CD14-positive monocyte (primary cell): ENCODE data around the gene LDLRAD4. TPM values are rescaled to one million over a fixed set of nuclear protein-coding genes. Genes with fewer than 3 reads are reported as not detected.

Experiments used
- DNase-seq, 3 donors: peaks; one replicate each; pipeline ENCODE4 v3.0.0-alpha.2; 2011 to 2022
- H2AFZ ChIP-seq: 2 replicates; pipeline ENCODE4 v1.6.0; 2012; ENCODE audit warnings: mild to moderate bottlenecking, low read depth, low read length, inconsistent platforms; ENCODE audit not compliant: insufficient read depth, poor library complexity, severe bottlenecking
- H3K27ac ChIP-seq, 2 donors: 1 replicate in 1 of 2; 2 replicates in 1 of 2; pipeline ENCODE4 v1.5.1; 2012 to 2013; ENCODE audit warnings: low read length in 2 of 2, control low read depth in 1 of 2, inconsistent platforms in 1 of 2, low read depth in 1 of 2, mild to moderate bottlenecking in 1 of 2
- H3K27me3 ChIP-seq, 2 donors: one replicate each; pipeline versions ENCODE4 v1.6.0 to v1.6.1; 2011 to 2013; ENCODE audit warnings: low read length in 2 of 2; ENCODE audit not compliant: control insufficient read depth in 2 of 2, insufficient read depth in 2 of 2
- H3K36me3 ChIP-seq, 2 donors: replicated peaks in 1 of 2; 1 replicate in 1 of 2; 2 replicates in 1 of 2; pipeline versions ENCODE4 v1.5.1 to v1.6.1; 2012 to 2013; ENCODE audit warnings: low read length in 2 of 2, control low read depth in 1 of 2, inconsistent platforms in 1 of 2, mild to moderate bottlenecking in 1 of 2; ENCODE audit not compliant: insufficient read depth in 2 of 2, control insufficient read depth in 1 of 2
- H3K4me1 ChIP-seq, 2 donors: 1 replicate in 1 of 2; 2 replicates in 1 of 2; pipeline versions ENCODE4 v1.5.1 to v1.6.1; 2012 to 2013; ENCODE audit warnings: low read length in 2 of 2, control low read depth in 1 of 2, inconsistent platforms in 1 of 2, mild to moderate bottlenecking in 1 of 2, moderate library complexity in 1 of 2; ENCODE audit not compliant: insufficient read depth in 2 of 2, control insufficient read depth in 1 of 2
- H3K4me2 ChIP-seq: replicated peaks from 2 replicates; pipeline ENCODE3; 2012; ENCODE audit warnings: low read length, moderate library complexity, mild to moderate bottlenecking; ENCODE audit not compliant: poor library complexity, severe bottlenecking; ENCODE audit errors: extremely low read depth
- H3K4me3 ChIP-seq, 3 experiments: fragments of 200-600 bp in 1 of 3; sonication (generic) in 1 of 3; replicated peaks in 1 of 3; 1 replicate in 2 of 3; 2 replicates in 1 of 3; pipeline ENCODE4 v1.5.1; 2011 to 2013; ENCODE audit warnings: low read length in 3 of 3, mild to moderate bottlenecking in 3 of 3, control low read depth in 2 of 3, low read depth in 2 of 3, inconsistent platforms in 1 of 3, moderate library complexity in 1 of 3
- H3K79me2 ChIP-seq: 2 replicates; pipeline ENCODE4 v1.6.0; 2012; ENCODE audit warnings: mild to moderate bottlenecking, control low read depth, inconsistent platforms, low read length, moderate library complexity; ENCODE audit not compliant: insufficient read depth
- H3K9ac ChIP-seq: 2 replicates; pipeline ENCODE4 v1.6.0; 2017; ENCODE audit warnings: low read length, mild to moderate bottlenecking; ENCODE audit not compliant: insufficient read depth, poor library complexity, severe bottlenecking
- H3K9me3 ChIP-seq, 2 donors: replicated peaks in 1 of 2; 1 replicate in 1 of 2; 2 replicates in 1 of 2; pipeline versions ENCODE4 v1.5.1 to v1.6.1; 2012 to 2013; ENCODE audit warnings: low read length in 2 of 2, control low read depth in 1 of 2; ENCODE audit not compliant: control insufficient read depth in 1 of 2, insufficient read depth in 1 of 2
- H4K20me1 ChIP-seq: 2 replicates; pipeline ENCODE4 v1.6.0; 2012; ENCODE audit warnings: mild to moderate bottlenecking, low read length, control low read depth, moderate library complexity; ENCODE audit not compliant: insufficient read depth
- H3K27ac Mint-ChIP-seq, 7 donors: one replicate each; pipeline ENCODE4 v1.8.0; 2020; ENCODE audit warnings: mild to moderate bottlenecking in 7 of 7, mixed read lengths in 7 of 7, moderate library complexity in 6 of 7, inconsistent platforms in 2 of 7
- H3K27me3 Mint-ChIP-seq, 3 donors: one replicate each; pipeline ENCODE4 v1.8.0; 2021 to 2022; ENCODE audit warnings: low read depth in 3 of 3, mild to moderate bottlenecking in 3 of 3, mixed read lengths in 3 of 3, moderate library complexity in 3 of 3, inconsistent platforms in 1 of 3
- H3K36me3 Mint-ChIP-seq, 2 donors: one replicate each; pipeline ENCODE4 v1.8.0; 2020; ENCODE audit warnings: mixed read lengths in 2 of 2, inconsistent platforms in 1 of 2, mild to moderate bottlenecking in 1 of 2
- H3K4me1 Mint-ChIP-seq: one replicate; pipeline ENCODE4 v1.8.0; 2020; ENCODE audit warnings: mild to moderate bottlenecking, mixed read lengths
- H3K4me3 Mint-ChIP-seq, 2 donors: one replicate each; pipeline ENCODE4 v1.8.0; 2020; ENCODE audit warnings: mild to moderate bottlenecking in 2 of 2, mixed read lengths in 2 of 2, moderate library complexity in 1 of 2
- H3K9me3 Mint-ChIP-seq, 7 donors: one replicate each; pipeline ENCODE4 v1.8.0; 2020 to 2022; ENCODE audit warnings: mixed read lengths in 7 of 7, mild to moderate bottlenecking in 6 of 7, moderate library complexity in 6 of 7, inconsistent platforms in 2 of 7
- WGBS: methylation state at CpG from one replicate; pipeline ENCODE4 v1.1.5; 2013; ENCODE audit warnings: missing lambda C conversion rate; ENCODE audit not compliant: insufficient coverage; 5-methylcytosine and 5-hydroxymethylcytosine counted together
- intact Hi-C, 2 donors: fragments of 100-400 bp; cut with micrococcal nuclease; formaldehyde crosslinking; loops; one replicate each; pipeline versions ENCODE4 v1.15.0 to v1.15.1; 2023
- polyA plus RNA-seq, 3 donors: library from polyadenylated mRNA; depleted of rRNA in 1 of 3; unstranded in 2 of 3; stranded (reverse) in 1 of 3; fragments of 300-500 nt in 2 of 3; fragments of >200 nt in 1 of 3; fragmentation: Illumina TruSeq in 2 of 3; gene quantifications; 1 replicate in 2 of 3; 2 replicates in 1 of 3; pipeline ENCODE4 v1.2.3, GENCODE V29; 2012 to 2021
- TF ChIP-seq, protein P1 (sequence below): fragments of 200-600 bp; IDR thresholded peaks from one replicate; pipeline ENCODE4 v1.8.0; 2022; ENCODE audit warnings: antibody characterized with exemption, mild to moderate bottlenecking

LDLRAD4 gene
- polyA plus RNA-seq, 3 donors: 13.5 to 15.4 (median 13.8) TPM

DNA sequence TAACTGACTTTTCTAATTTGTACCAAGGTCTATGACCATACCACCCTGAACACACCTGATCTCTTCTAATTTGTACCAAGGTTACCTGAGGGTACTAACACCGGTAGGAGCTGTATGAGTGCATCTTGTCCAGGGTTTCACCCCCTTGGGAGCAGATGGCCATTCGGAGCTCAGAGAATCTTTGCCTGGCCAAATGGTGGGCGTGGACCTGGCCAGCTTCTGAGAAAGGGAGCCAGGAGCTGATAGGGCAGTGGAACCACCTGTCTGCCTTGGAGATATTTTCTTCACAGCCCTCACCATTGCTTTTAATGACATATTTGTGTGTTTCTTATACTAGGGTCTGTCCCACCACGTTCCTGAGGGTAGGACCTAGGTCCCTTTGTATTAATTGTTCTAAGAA lies 188.9 kb downstream of the LDLRAD4 start:
- Histone ChIP-seq H3K27me3 (no peaks in the 10 kb centered on the region), H3K36me3 (no peaks in the 10 kb centered on the region), H3K4me3 (no peak overlapping the region), H4K20me1 (no peaks in the 10 kb centered on the region), H3K4me2 (no peak overlapping the region), H3K4me1 (no peaks in the 10 kb centered on the region), H3K9ac (no peak overlapping the region), H3K9me3 (peaks cover 5 to 9% of the 10 kb centered on the region in 2 donors), H3K27ac (no peak overlapping the region), H2AFZ (no peak overlapping the region), H3K79me2 (no peaks in the 10 kb centered on the region)
- TF ChIP-seq, protein P1, sequence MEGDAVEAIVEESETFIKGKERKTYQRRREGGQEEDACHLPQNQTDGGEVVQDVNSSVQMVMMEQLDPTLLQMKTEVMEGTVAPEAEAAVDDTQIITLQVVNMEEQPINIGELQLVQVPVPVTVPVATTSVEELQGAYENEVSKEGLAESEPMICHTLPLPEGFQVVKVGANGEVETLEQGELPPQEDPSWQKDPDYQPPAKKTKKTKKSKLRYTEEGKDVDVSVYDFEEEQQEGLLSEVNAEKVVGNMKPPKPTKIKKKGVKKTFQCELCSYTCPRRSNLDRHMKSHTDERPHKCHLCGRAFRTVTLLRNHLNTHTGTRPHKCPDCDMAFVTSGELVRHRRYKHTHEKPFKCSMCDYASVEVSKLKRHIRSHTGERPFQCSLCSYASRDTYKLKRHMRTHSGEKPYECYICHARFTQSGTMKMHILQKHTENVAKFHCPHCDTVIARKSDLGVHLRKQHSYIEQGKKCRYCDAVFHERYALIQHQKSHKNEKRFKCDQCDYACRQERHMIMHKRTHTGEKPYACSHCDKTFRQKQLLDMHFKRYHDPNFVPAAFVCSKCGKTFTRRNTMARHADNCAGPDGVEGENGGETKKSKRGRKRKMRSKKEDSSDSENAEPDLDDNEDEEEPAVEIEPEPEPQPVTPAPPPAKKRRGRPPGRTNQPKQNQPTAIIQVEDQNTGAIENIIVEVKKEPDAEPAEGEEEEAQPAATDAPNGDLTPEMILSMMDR: no peak
- WGBS: no CpG with 5 or more reads among the region's 4 CpGs
- Mint-ChIP-seq H3K36me3 (peaks cover 0 to 1% of the 10 kb centered on the region in 2 donors), H3K4me3 (no peak overlapping the region), H3K27ac (peak overlapping the region in 1 of 7 donors; percentile 52), H3K4me1 (no peaks in the 10 kb centered on the region), H3K9me3 (peaks cover 4 to 22% (median 11%) of the 10 kb centered on the region in 7 donors), H3K27me3 (peaks cover 0 to 1% (median 0%) of the 10 kb centered on the region in 3 donors)
- intact Hi-C loops: no loop called here
- no peak for DNase-seq

DNA sequence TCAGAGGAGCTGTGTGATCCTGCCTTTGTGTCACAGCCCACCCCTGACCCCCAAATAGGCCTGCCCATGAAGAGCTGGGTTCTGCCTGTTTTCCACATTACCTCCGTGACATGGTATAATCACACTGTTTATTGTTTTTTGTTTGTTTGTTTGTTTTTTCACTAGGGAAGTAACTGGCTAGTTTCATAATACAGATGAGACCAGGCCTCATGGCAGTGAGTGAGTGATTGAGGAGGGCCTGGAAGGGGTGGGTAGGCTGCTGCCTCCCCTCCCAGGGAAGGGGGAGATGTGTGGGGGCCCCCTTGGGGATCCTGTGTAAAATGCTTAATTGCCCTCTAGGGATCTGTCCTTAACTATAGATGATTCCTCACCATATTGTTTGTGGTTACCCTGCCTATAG lies 190.5 kb downstream of the LDLRAD4 start:
- no peak overlapping the region for H3K27ac ChIP-seq
- no peak overlapping the region for H3K4me2 ChIP-seq
- peaks cover 0 to 3% of the 10 kb centered on the region in 2 donors for H3K36me3 Mint-ChIP-seq
- peaks cover 4 to 22% (median 12%) of the 10 kb centered on the region in 7 donors for H3K9me3 Mint-ChIP-seq
- no peaks in the 10 kb centered on the region for H3K79me2 ChIP-seq
- no peak overlapping the region for H3K9ac ChIP-seq
- no peaks in the 10 kb centered on the region for H3K36me3 ChIP-seq
- H2AFZ ChIP-seq: no peak overlapping the region
- H3K4me3 Mint-ChIP-seq: no peak overlapping the region
- TF ChIP-seq, protein P1: no peak
- H3K4me3 ChIP-seq: no peak overlapping the region
- no peaks in the 10 kb centered on the region for H3K4me1 ChIP-seq
- peaks cover 5 to 10% of the 10 kb centered on the region in 2 donors for H3K9me3 ChIP-seq
- no CpG with 5 or more reads among the region's 1 CpG for WGBS
- H3K27me3 Mint-ChIP-seq: peaks cover 0 to 1% (median 0%) of the 10 kb centered on the region in 3 donors
- peak overlapping the region in 4 of 7 donors; percentile 8 to 75 (median 28) for H3K27ac Mint-ChIP-seq
- H3K4me1 Mint-ChIP-seq: no peaks in the 10 kb centered on the region
- H3K27me3 ChIP-seq: no peaks in the 10 kb centered on the region
- intact Hi-C loops: no loop called here
- no peaks in the 10 kb centered on the region for H4K20me1 ChIP-seq
- no peak for DNase-seq
